ENCODE results near the gene ALDH2.
"Not testable (repeated sequence)": the region's sequence is repeated elsewhere in the genome, so short reads cannot be mapped to it uniquely, and the experiment has no call there.

ALDH2 gene

DNA sequence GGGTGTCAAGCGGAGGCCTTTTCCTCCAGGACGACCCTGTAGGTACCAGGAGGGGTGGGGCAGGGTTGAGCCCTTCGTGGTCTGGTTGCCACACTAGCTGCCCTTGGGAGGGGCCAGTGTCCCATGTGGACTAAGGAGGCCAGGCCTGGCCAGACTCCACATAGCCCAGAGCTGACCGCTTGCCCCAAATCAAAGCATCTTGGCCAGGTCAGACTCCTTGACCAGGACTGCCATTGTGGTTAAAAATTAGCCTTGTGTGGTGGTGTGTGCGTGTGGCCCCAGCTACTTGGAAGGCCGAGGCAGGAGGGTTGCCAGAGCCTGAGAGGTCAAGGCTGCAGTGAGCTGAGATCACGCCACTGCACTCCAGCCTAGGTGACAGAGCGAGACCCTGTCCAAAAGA is 24.8 kb downstream of the ALDH2 start:
- no peak for DNase-seq

DNA sequence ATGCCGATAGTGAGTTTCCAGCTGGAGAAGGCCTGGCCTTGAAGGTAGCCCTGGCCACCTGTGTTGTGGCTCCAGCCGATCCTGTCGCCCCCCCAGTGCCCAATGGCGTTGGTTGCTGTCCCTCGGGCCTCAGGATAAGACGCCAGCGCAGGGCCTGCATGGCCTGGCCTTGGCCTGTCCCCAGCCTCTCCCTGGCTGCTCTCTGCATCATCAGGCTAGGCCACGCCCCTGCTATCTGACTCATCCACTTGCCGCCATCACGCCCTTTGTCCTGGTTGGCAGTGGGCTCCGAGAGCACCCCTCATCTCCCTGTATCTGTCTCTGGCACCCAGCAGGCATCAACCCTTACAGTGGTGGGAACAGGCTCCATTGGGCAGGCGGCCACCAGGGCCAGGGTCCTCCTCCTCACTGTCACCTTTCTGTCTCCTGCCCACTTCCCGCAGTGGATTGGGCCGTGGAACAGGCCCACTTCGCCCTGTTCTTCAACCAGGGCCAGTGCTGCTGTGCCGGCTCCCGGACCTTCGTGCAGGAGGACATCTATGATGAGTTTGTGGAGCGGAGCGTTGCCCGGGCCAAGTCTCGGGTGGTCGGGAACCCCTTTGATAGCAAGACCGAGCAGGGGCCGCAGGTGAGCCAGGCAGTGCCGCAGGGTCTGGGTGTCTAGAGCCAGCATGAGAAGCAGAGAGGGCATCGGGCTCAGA is 25.6 kb downstream of the ALDH2 start:
- DNase-seq: no peak

DNA sequence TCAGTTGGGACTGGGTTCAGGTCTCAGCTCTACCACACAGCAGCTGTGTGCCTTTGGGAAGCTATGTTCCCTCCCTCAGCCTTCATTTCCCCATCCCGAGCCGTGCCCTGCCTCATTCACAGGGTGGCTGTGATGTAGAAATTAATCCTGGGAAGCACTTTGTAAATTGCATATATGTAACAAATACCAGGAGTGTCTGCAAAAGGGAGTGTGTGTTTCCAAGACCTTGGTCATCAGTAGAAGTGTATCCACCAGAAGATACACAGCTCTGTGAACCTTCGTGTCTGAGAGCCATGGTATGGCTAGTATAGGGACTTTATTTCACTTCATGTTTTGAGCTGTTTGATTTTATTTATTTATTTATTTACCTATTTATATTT is 26.1 kb downstream of the ALDH2 start:
- no peak for DNase-seq

DNA sequence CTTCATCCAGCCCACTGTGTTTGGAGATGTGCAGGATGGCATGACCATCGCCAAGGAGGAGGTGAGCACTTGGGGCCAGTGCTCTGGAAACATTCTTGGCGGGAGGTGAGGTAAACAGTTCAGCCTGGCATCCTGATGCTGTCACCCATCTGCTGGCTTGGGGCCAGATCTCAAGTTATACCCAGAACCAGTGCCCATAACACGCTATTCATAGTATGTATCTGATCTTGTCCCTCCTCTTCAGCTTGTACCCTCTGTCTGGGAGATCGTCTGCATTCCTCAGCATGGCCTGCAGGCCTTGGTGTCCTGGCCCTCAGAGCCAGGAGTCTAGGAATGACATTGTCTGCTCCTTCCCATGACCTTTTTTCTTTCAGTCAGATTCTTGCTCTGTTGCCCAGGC is 31.4 kb downstream of the ALDH2 start:
- no peak for DNase-seq

DNA sequence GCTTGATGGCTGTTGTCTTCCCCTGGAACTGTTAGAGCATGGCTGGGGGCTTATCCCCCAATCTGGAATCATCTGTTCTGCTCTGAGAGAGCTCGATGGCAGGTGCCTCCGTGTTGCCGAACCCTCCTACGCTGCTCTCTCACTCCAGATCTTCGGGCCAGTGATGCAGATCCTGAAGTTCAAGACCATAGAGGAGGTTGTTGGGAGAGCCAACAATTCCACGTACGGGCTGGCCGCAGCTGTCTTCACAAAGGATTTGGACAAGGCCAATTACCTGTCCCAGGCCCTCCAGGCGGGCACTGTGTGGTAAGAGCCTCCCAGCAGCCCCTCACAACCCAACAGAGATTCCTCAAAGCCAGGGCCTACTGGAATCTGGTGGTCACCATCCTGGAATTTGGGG is 33.0 kb downstream of the ALDH2 start:
- no peak for DNase-seq

DNA sequence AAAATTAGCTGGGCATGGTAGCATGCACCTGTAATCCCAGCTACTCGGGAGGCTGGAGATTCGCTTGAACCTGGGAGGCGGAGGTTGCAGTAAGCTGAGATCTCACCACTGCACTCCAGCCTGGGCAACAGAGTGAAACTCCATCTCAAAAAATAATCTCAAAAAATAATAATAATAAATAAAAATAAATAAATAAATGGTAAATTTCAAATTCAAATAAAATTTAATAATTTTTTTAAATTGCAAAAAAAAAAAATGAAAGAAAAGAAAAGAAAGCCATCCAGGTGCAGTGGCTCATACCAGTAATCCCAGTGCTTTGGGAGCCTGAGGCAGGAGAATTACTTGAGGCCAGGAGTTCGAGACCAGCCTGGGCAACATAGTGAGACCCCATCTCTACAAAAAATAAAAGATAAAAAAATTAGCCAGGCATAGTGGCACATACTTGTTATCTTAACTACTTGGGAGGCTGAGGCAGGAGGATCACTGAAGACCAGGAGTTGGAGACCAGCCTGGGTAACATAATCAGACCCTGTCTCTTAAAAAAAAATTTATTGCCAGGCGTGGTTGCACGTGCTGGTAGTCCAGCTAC is 36.4 kb downstream of the ALDH2 start:
- DNase-seq: no peak

DNA sequence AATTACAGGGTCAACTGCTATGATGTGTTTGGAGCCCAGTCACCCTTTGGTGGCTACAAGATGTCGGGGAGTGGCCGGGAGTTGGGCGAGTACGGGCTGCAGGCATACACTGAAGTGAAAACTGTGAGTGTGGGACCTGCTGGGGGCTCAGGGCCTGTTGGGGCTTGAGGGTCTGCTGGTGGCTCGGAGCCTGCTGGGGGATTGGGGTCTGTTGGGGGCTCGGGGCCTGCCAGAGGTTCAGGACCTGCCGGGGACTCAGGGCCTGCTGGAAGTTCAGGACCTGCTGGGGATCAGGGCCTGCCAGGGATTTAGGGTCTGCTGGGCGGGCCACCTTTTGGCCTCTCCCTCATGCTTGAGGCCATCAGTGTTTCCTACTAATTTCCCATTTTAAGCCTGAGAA is 37.1 kb downstream of the ALDH2 start:
- no peak for DNase-seq

DNA sequence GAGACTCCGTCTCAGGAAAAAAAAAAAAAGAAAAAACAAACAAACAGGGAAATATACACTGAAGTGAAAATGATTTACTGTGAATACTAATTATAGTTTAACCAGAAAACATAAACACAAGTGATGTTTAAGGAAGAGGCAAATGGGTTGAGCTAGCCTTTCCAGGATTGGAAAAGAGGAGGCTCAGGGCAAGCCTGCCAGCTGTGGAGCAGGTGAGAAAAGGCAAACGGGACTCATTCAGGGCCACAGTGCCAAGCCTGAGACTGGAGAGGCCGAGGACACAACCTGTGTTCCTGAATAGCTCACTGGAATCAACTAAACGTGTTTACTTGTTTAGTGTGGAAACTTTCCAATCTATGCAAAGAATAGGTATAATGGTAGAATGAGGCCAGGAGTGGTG is 39.6 kb downstream of the ALDH2 start:
- DNase-seq: no peak

DNA sequence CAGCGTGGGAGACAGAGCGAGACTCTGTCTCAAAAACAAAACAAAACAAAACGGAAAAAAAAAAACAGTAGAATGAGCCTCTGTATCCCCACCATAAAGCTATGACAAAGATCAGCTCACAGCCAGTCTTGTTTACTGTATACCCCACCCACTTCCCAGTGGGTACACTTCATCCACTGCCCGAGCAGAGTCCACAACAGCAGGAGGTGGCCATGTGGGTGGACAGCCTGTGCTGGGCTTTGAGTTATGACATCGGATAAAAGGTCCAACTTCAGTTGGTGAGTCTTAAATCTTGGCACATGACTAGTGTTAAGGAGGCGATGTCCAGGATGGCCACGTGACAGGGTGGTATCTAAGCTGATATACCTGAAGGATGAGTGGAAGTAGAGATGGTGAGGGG is 40.5 kb downstream of the ALDH2 start:
- DNase-seq: no peak

DNA sequence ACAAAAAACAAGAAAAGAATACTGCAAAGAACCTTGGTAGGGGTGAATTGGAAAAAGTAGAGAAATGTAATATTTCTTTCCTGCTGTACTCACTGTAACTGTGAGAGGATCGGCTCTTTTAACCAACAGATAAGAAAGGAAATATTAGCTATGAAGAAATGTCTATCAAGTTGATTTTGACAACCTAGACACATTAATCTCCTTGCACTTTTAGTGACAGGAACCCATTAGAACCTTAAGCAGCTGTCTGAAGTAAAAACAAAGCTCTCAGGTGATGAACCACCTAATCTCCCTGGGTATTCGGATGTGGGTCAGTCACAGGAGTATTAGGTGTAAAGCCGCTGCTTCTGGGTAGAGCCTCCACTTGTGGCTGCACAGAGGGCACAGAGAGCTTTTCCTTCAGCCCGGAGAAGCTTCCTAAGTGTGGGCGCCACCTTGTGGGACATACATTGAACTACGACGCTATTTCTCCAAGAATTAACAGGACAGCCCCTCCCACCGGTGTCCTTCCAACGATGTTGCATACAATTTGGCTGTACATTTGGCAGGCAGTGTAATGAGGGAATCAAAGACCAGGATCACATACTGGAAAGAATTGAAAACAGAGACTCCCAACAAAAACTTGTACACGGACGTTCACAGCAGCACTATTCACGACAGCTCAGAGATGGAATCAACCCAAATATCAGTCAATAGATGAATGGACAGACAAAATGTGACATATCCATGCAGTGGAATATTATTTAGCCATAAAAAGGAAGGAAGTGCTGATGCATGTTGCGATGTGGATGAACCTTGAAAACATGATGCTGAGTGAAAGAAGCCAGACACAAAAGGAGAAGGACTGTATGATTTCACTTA is 46.4 kb downstream of the ALDH2 start:
- DNase-seq: peak; percentile 63 to 85

DNA sequence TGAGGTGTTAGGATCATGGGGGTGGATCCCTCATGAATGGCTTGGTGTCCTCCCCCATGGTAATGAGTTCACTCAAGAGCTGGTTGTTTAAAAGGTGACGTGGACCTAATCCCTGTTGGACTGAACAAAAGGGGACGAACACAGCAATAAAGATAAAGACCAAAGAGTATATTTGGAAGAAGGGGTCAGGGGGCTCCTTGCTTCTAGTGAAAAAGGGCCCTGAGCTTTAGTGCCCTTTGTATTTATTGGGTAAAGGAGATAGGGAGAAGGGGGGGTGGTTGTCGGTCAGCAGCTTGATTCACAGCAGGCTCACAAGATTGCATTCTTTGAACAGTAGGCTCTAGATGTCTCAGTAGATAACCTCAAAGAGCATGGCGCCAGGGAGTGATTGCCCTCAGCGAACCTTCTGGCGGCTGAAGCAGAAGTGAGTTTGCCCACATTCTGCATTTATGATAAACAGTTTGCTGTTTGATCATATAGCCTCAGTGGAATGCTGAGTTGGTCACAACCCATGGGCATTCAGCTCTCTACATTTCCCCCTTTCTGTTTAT is 49.4 kb downstream of the ALDH2 start:
- DNase-seq: no peak

DNA sequence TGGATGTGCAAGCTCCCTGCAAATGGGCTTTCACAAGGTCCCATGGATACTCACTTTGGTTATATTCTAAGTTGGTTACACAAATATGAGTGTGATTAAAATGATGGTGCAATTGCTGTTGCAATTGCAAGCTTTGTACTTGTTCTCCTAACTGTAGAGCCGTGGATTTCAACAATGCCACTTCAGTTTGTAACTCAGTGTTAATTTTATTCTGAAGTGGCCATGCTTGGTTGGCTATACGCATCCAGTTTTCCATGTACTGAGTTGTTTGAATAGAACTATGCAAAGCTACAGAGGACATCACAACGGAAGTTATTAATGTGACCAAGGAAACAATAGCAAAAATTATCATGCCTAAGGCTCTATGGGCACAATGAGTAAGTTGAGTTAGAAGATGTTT is 50.2 kb downstream of the ALDH2 start:
- DNase-seq: not testable (repeated sequence)

DNA sequence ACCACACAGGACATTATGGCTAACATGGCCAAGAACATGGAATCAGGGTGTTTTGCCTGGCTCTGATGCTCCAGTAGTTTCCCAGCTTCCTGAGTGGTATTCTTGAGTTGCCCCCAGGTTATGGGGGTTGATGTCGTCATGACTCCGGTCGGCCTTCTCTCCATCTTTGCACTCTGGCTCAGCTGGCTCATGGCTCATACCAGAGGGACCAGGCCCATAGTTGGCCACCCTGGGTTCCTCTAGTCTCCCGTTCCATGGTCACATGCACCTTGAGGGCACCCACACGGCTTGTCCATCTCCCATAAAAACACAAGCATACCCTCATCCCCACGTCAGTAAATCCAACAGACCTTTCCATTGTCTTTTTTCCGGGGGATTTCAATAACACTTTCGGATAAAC is 51.6 kb downstream of the ALDH2 start:
- DNase-seq: no peak

DNA sequence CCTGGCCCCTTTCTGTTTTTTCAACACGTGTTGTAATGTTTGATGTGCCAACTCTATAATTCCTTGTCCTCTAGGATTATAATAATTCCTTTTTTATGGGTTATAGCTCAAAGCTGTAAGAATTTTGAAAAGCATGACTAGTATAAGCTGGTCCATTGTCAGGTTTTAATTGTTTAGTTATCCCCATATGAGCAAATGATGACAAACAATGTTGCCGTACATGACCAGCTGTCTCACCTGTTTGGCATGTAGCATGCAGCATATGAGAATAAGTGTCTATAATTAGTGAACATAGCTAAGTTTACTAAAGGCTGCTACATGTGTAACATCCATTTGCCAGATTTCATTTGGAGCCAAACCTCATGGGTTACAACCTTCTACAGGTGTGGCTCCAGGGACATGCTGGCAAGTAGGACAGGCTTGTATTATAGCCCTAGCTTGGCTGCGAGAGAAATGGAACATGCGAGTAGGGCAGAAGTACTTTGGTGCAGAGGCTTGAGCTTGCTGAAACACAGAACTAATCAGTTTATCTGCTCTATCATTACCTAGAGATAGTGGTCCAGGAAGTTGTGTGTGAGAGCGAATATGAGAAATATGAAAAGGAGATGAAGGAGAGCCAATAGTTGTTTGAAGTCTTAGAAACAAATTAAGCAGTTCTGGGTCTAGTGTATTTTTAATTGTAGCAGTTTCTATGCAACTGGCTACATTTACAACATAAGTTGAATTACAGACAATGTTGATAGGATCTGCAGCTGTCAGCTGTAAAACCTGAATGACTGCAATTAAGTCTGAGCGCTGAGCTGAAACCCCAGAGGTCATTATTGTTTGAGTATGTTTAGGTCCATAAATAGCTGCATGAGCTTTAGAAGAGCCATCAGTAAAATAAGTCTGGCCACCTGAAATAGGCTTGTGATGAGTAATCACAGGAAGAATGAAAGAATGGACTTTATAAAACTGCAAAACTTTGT is 52.7 kb downstream of the ALDH2 start:
- DNase-seq: no peak

DNA sequence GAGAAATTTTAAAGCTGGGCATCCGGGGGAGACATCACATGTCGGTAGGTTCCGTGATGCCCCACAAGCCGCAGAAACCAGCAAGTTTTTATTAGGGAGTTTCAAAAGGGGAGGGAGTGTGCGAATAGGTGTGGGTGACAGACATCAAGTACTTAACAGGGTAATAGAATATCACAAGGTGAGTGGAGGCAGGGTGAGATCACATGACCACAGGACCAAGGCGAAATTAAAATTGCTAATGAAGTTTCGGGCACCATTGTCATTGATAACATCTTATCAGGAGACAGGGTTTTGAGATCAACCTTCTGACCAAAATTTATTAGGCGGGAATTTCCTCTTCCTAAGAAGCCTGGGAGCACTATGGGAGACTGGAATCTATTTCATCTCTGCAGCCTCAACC is 54.1 kb downstream of the ALDH2 start:
- DNase-seq: not testable (repeated sequence)

DNA sequence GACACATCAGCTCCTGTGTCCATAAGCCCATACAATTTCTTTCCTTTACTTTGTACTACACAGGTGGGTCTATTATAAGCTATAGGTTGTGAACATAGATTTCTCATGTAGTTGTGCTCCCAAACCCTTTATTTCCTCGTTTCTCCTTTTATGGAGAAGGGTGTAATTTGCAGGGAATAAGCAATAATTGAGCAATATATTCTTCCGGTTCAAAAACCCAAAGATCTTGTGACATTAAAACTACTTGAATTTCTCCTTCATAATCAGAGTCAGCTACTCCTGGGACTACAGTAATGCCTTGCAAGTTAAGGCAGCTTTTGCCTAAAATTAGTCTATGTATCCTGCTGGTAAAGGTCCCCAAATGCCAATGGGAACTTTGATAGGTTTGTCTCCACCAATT is 56.2 kb downstream of the ALDH2 start:
- DNase-seq: no peak

DNA sequence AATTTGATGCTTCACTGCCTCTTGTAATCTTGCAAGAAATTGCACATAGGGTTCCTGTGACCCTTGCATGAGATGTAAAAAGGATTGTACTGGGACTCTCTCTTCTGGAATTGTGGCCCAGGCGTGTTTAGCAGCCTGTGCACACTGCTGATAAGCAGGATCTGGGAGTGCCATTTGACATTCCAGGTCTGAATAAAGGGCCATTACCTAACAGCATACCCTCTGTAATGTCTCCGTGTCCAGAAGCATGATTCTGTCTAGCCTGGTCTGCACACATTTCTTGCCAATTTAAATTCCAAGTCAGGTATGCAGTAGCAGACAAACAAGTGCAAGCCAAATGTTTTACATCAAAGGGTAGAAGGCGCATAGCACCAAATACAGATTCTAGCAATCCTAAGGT is 57.2 kb downstream of the ALDH2 start:
- DNase-seq: no peak

DNA sequence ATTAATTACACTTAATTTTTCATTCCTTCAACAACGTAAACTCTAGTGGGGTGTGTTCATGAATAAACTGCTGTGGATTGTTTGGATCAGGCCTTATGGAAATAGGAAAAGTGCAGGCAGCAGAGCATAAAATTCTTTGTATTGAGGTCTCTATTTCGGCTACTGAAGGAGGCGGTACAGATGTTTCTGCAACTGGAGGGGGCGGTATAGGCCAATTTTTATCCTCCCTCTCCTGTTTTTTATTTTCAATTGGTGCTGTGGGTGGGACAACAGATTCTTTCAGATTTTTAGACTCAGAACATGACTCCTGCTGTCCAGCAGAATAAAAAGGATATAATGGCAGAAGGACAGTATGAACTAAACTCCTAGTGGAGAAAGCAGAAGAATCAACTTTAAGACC is 57.6 kb downstream of the ALDH2 start:
- DNase-seq: not testable (repeated sequence)

DNA sequence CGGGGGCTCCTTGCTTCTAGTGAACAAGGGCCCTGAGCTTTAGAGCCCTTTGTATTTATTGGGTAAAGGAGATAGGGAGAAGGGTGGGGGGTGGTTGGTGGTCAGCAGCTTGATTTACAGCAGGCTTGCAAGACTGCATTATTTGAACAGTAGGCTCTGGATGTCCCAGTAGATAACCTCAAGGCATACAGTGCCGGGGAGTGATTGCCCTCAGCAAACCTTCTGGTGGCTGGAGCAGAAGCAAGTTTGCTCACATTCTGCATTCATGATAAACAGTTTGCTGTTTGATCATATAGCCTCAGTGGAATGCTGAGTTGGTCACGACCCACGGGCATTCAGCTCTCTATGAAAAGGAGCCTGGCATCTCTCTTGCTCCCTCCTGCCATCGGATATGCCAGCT is 58.8 kb downstream of the ALDH2 start:
- DNase-seq: no peak

DNA sequence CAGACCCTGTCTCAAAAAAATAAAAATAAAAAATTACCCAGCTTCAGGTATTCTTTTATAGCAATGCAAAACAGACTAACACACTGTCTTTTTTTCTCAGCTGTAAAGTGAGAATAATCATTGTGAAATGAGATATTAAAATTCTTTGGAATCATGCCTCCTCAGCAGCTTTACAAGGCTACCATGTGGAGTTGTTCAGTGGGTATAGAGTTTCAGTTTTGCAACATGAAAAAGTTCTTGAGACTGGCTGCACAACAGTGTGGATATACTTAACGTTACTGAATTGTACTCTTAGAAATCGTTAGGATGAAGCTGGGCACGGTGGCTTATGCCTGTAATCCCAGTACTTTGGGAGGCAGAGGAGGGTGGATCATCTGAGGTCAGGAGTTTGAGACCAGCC is 59.6 kb downstream of the ALDH2 start:
- no peak for DNase-seq

DNA sequence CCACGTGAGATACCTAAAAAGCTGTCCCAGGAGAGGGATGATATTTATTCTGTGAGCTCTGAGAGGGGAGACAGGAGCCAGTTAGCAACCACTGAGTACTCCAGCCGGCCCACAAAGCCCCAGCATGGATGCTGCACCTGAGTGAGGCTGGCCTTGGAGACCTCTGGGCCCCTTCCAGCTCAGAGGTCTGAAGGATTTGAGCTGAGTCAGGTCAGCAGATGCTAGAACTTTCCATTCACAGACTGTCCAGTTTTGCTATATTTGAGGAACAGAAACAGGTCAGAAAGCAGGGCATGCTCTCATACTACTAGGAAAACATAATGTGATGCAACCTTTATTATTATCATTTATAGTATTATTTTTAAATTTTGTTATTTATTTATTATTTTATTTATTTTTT is 60.3 kb downstream of the ALDH2 start:
- no peak for DNase-seq

DNA sequence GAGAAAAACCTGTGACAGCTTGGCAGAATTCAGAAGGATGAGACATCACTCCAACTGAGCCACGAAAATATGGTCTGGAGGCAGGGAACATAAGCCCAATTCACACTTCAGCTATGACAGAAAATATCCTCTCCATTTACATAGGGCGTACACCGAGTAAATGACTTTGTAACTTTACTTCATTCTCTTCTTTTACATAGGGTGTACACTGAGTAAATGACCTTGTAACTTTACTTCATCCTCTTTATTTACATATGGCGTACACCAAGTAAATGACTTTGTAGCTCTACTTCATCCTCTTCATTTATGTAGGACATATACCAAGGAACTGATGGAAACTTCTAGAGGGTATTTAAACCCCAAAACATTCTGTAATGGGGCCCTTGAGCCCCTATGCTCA is 61.2 kb downstream of the ALDH2 start:
- DNase-seq: no peak
